H1 (cell line): Measurements from ENCODE around the gene CPTP.

Experiments
- CBX8 ChIP-seq: fragments of 300-800, 300-1000 bp; sonication (generic); IDR thresholded peaks from 2 replicates; pipeline ENCODE4 v1.7.1; 2016; ENCODE audit warnings: low read depth, low read length, borderline replicate concordance
- EGR1 ChIP-seq: IDR thresholded peaks from 2 replicates; pipeline ENCODE4 v1.6.1; 2011; ENCODE audit warnings: low read depth, low read length, borderline replicate concordance
- EP300 ChIP-seq, 2 experiments: IDR thresholded peaks; 1 replicate in 1 of 2; 2 replicates in 1 of 2; pipeline ENCODE4 v1.6.1; 2011 to 2012; ENCODE audit warnings: low read depth in 2 of 2, low read length in 2 of 2, mild to moderate bottlenecking in 2 of 2, borderline replicate concordance in 1 of 2, inconsistent platforms in 1 of 2, moderate library complexity in 1 of 2
- EZH2 ChIP-seq: fragments of 200-600 bp; sonication (generic); IDR thresholded peaks from 2 replicates; pipeline ENCODE4 v1.7.1; 2012; ENCODE audit warnings: low read depth, mild to moderate bottlenecking, moderate library complexity, low read length, inconsistent platforms; ENCODE audit not compliant: severe bottlenecking
- GTF2F1 ChIP-seq: IDR thresholded peaks from 2 replicates; pipeline ENCODE4 v1.6.1; 2012; ENCODE audit warnings: low read depth, low read length, improper control_type of control experiment, borderline replicate concordance
- POLR2A ChIP-seq, 2 experiments: IDR thresholded peaks; 1 replicate in 1 of 2; 2 replicates in 1 of 2; pipeline ENCODE4 v1.6.1; 2011; ENCODE audit warnings: low read depth in 2 of 2, low read length in 2 of 2, mild to moderate bottlenecking in 2 of 2; ENCODE audit errors: control extremely low read depth in 1 of 2
- POLR2AphosphoS5 ChIP-seq: IDR thresholded peaks from 2 replicates; pipeline ENCODE4 v1.6.1; 2011; ENCODE audit warnings: low read depth, low read length
- RAD21 ChIP-seq, 2 experiments: IDR thresholded peaks in 1 of 2; conservative IDR thresholded peaks in 1 of 2; 2 replicates each; pipeline ENCODE4 v1.6.1; 2011; ENCODE audit warnings: low read depth in 2 of 2, low read length in 2 of 2, improper control_type of control experiment in 1 of 2, inconsistent platforms in 1 of 2, mild to moderate bottlenecking in 1 of 2, moderate library complexity in 1 of 2
- SAP30 ChIP-seq: fragments of 300-600 bp; sonication (generic); IDR thresholded peaks from 2 replicates; pipeline ENCODE4 v1.7.1; 2012; ENCODE audit warnings: low read length, moderate library complexity, mild to moderate bottlenecking, inconsistent platforms; ENCODE audit not compliant: insufficient read depth, insufficient replicate concordance
- SIN3A ChIP-seq, 2 experiments: IDR thresholded peaks in 1 of 2; conservative IDR thresholded peaks in 1 of 2; 2 replicates each; pipeline ENCODE4 v1.6.1; 2011 to 2012; ENCODE audit warnings: low read length in 2 of 2, improper control_type of control experiment in 1 of 2, low read depth in 1 of 2, mild to moderate bottlenecking in 1 of 2
- TF ChIP-seq, protein P1 (sequence below), 3 experiments: IDR thresholded peaks; 1 replicate in 2 of 3; 2 replicates in 1 of 3; pipeline versions ENCODE4 v1.5.1 to v1.6.1; 2011; ENCODE audit warnings: low read length in 3 of 3, mild to moderate bottlenecking in 3 of 3, inconsistent platforms in 2 of 3, low read depth in 1 of 3, moderate library complexity in 1 of 3; ENCODE audit not compliant: insufficient read depth in 1 of 3; ENCODE audit errors: control extremely low read depth in 1 of 3
- TF ChIP-seq, protein P2 (sequence below): IDR thresholded peaks from 2 replicates; pipeline ENCODE4 v1.6.1; 2011; ENCODE audit warnings: low read length, improper control_type of control experiment
- TF ChIP-seq, protein P3 (sequence below): IDR thresholded peaks from 2 replicates; pipeline ENCODE4 v1.6.1; 2012; ENCODE audit warnings: inconsistent platforms

DNA sequence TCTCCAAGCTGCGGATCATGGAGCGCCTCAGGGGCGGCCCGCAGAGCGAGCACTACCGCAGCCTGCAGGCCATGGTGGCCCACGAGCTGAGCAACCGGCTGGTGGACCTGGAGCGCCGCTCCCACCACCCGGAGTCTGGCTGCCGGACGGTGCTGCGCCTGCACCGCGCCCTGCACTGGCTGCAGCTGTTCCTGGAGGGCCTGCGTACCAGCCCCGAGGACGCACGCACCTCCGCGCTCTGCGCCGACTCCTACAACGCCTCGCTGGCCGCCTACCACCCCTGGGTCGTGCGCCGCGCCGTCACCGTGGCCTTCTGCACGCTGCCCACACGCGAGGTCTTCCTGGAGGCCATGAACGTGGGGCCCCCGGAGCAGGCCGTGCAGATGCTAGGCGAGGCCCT is 2.7 kb downstream of the CPTP start:
- no peak for TF ChIP-seq GTF2F1
- no peak for TF ChIP-seq POLR2A (IDR thresholded peaks at IDR 0.05; ENCODE audit: control extremely low read depth in 1 of 2, low read depth in 2 of 2, low read length in 2 of 2)
- no peak for TF ChIP-seq CBX8
- no peak for TF ChIP-seq RAD21 (IDR thresholded peaks at IDR 0.05 in 1 of 2, conservative IDR thresholded peaks at IDR 0.05 in 1 of 2; ENCODE audit: low read depth in 2 of 2, low read length in 2 of 2)
- TF ChIP-seq POLR2AphosphoS5, result no peak
- TF ChIP-seq, protein P1, sequence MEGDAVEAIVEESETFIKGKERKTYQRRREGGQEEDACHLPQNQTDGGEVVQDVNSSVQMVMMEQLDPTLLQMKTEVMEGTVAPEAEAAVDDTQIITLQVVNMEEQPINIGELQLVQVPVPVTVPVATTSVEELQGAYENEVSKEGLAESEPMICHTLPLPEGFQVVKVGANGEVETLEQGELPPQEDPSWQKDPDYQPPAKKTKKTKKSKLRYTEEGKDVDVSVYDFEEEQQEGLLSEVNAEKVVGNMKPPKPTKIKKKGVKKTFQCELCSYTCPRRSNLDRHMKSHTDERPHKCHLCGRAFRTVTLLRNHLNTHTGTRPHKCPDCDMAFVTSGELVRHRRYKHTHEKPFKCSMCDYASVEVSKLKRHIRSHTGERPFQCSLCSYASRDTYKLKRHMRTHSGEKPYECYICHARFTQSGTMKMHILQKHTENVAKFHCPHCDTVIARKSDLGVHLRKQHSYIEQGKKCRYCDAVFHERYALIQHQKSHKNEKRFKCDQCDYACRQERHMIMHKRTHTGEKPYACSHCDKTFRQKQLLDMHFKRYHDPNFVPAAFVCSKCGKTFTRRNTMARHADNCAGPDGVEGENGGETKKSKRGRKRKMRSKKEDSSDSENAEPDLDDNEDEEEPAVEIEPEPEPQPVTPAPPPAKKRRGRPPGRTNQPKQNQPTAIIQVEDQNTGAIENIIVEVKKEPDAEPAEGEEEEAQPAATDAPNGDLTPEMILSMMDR (IDR thresholded peaks at IDR 0.05; ENCODE audit: control extremely low read depth in 1 of 3, insufficient read depth in 1 of 3, low read depth in 1 of 3, low read length in 3 of 3), result no peak
- TF ChIP-seq EZH2, result no peak
- no peak for TF ChIP-seq EGR1
- no peak for TF ChIP-seq SIN3A (conservative IDR thresholded peaks at IDR 0.05 in 1 of 2, IDR thresholded peaks at IDR 0.05 in 1 of 2; ENCODE audit: low read depth in 1 of 2, low read length in 2 of 2)
- TF ChIP-seq EP300 (IDR thresholded peaks at IDR 0.05; ENCODE audit: borderline replicate concordance in 1 of 2, low read depth in 2 of 2, low read length in 2 of 2), result no peak
- TF ChIP-seq, protein P2, sequence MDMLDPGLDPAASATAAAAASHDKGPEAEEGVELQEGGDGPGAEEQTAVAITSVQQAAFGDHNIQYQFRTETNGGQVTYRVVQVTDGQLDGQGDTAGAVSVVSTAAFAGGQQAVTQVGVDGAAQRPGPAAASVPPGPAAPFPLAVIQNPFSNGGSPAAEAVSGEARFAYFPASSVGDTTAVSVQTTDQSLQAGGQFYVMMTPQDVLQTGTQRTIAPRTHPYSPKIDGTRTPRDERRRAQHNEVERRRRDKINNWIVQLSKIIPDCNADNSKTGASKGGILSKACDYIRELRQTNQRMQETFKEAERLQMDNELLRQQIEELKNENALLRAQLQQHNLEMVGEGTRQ, result no peak
- TF ChIP-seq SAP30, result no peak
- TF ChIP-seq, protein P3, sequence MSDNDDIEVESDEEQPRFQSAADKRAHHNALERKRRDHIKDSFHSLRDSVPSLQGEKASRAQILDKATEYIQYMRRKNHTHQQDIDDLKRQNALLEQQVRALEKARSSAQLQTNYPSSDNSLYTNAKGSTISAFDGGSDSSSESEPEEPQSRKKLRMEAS, result no peak
